H1 (cell line): ENCODE measurements around the gene AGAP3. TPM values are rescaled to one million over a fixed set of nuclear protein-coding genes. Genes with fewer than 3 reads are reported as not detected.

ENCODE experiments used
- CREB1 ChIP-seq: IDR thresholded peaks from 2 replicates; pipeline ENCODE4 v1.6.1; 2012; ENCODE audit warnings: inconsistent platforms
- EGR1 ChIP-seq: IDR thresholded peaks from 2 replicates; pipeline ENCODE4 v1.6.1; 2011; ENCODE audit warnings: low read depth, low read length, borderline replicate concordance
- RAD21 ChIP-seq, 2 experiments: IDR thresholded peaks in 1 of 2; conservative IDR thresholded peaks in 1 of 2; 2 replicates each; pipeline ENCODE4 v1.6.1; 2011; ENCODE audit warnings: low read depth in 2 of 2, low read length in 2 of 2, improper control_type of control experiment in 1 of 2, inconsistent platforms in 1 of 2, mild to moderate bottlenecking in 1 of 2, moderate library complexity in 1 of 2
- SRF ChIP-seq: IDR thresholded peaks from 2 replicates; pipeline ENCODE4 v1.6.1; 2011; ENCODE audit warnings: mild to moderate bottlenecking, low read depth, low read length, moderate library complexity
- TAF7 ChIP-seq: optimal IDR thresholded peaks from 2 replicates; pipeline ENCODE3; 2011; ENCODE audit warnings: low read depth, mild to moderate bottlenecking, inconsistent platforms, low read length, moderate library complexity, borderline replicate concordance
- ZNF274 ChIP-seq: IDR thresholded peaks from 2 replicates; pipeline ENCODE4 v1.7.0; 2012; ENCODE audit warnings: low read length, borderline replicate concordance; ENCODE audit errors: extremely low read depth
- polyA plus RNA-seq, 7 experiments: library from polyadenylated mRNA; depleted of rRNA in 3 of 7; stranded (reverse) in 5 of 7; unstranded in 2 of 7; fragments of >200 nt in 5 of 7; fragments of 200-250 nt in 2 of 7; gene quantifications; 1 replicate in 5 of 7; 2 replicates in 1 of 7; 4 replicates in 1 of 7; pipeline versions ENCODE4 v1.2.1 to v1.2.3, GENCODE V29; 2011 to 2013; ENCODE audit warnings: missing spikeins in 2 of 7, mixed read lengths in 2 of 7
- total RNA-seq: library from RNA; stranded (reverse); fragmentation: NEBNext Ultra II Directional; extraction: Animal tissue kit (Norgen Biotek cat#: 25700); gene quantifications from 2 replicates; pipeline ENCODE4 v1.2.1, GENCODE V29; 2021
- TF ChIP-seq, protein P1 (sequence below): fragments of 300-600 bp; sonication (generic); IDR thresholded peaks from 2 replicates; pipeline ENCODE4 v1.7.1; 2012; ENCODE audit warnings: low read length, moderate library complexity, mild to moderate bottlenecking, inconsistent platforms; ENCODE audit not compliant: insufficient replicate concordance
- TF ChIP-seq, protein P2 (sequence below): IDR thresholded peaks from 2 replicates; pipeline ENCODE4 v1.6.1; 2012; ENCODE audit warnings: inconsistent platforms
- TF ChIP-seq, protein P3 (sequence below): IDR thresholded peaks from 2 replicates; pipeline ENCODE4 v1.6.1; 2011; ENCODE audit warnings: low read depth, mild to moderate bottlenecking, low read length; ENCODE audit not compliant: insufficient read depth

The AGAP3 gene
- total and polyA plus RNA-seq, 2 of the 8 experiments (the other 6 are each of a cell fraction or from before 2014, with no cell fraction given) = 66.4 to 120 TPM

DNA sequence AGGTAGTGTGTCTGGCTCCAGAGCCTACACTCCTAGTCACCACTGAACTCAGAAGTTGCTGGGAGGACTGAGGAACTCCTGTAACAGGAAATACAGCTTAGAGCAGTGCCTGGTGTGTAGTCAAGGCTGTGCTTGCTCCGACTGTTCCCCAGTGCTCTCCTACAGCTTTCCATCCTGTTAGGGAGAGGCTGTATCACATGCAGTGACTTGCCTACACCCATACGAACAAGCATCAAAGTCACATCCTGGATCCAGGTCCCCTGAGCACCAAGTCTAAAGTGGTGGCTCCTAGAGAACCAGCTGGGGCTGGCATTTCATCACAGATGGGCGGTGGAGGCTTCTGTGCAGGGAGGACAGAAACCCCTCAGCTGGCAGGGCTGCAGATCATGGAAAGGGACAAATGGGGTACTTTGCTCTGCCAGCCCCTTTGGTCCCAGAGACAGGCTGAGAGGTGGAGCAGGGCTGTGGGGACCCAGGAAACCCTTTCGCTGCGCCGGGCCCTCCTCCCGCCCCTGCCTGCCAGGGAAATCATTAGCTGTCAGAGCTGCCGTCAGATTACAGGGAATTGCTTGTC, 93.1 kb downstream of the AGAP3 start (continued):
- TF ChIP-seq, protein P1, sequence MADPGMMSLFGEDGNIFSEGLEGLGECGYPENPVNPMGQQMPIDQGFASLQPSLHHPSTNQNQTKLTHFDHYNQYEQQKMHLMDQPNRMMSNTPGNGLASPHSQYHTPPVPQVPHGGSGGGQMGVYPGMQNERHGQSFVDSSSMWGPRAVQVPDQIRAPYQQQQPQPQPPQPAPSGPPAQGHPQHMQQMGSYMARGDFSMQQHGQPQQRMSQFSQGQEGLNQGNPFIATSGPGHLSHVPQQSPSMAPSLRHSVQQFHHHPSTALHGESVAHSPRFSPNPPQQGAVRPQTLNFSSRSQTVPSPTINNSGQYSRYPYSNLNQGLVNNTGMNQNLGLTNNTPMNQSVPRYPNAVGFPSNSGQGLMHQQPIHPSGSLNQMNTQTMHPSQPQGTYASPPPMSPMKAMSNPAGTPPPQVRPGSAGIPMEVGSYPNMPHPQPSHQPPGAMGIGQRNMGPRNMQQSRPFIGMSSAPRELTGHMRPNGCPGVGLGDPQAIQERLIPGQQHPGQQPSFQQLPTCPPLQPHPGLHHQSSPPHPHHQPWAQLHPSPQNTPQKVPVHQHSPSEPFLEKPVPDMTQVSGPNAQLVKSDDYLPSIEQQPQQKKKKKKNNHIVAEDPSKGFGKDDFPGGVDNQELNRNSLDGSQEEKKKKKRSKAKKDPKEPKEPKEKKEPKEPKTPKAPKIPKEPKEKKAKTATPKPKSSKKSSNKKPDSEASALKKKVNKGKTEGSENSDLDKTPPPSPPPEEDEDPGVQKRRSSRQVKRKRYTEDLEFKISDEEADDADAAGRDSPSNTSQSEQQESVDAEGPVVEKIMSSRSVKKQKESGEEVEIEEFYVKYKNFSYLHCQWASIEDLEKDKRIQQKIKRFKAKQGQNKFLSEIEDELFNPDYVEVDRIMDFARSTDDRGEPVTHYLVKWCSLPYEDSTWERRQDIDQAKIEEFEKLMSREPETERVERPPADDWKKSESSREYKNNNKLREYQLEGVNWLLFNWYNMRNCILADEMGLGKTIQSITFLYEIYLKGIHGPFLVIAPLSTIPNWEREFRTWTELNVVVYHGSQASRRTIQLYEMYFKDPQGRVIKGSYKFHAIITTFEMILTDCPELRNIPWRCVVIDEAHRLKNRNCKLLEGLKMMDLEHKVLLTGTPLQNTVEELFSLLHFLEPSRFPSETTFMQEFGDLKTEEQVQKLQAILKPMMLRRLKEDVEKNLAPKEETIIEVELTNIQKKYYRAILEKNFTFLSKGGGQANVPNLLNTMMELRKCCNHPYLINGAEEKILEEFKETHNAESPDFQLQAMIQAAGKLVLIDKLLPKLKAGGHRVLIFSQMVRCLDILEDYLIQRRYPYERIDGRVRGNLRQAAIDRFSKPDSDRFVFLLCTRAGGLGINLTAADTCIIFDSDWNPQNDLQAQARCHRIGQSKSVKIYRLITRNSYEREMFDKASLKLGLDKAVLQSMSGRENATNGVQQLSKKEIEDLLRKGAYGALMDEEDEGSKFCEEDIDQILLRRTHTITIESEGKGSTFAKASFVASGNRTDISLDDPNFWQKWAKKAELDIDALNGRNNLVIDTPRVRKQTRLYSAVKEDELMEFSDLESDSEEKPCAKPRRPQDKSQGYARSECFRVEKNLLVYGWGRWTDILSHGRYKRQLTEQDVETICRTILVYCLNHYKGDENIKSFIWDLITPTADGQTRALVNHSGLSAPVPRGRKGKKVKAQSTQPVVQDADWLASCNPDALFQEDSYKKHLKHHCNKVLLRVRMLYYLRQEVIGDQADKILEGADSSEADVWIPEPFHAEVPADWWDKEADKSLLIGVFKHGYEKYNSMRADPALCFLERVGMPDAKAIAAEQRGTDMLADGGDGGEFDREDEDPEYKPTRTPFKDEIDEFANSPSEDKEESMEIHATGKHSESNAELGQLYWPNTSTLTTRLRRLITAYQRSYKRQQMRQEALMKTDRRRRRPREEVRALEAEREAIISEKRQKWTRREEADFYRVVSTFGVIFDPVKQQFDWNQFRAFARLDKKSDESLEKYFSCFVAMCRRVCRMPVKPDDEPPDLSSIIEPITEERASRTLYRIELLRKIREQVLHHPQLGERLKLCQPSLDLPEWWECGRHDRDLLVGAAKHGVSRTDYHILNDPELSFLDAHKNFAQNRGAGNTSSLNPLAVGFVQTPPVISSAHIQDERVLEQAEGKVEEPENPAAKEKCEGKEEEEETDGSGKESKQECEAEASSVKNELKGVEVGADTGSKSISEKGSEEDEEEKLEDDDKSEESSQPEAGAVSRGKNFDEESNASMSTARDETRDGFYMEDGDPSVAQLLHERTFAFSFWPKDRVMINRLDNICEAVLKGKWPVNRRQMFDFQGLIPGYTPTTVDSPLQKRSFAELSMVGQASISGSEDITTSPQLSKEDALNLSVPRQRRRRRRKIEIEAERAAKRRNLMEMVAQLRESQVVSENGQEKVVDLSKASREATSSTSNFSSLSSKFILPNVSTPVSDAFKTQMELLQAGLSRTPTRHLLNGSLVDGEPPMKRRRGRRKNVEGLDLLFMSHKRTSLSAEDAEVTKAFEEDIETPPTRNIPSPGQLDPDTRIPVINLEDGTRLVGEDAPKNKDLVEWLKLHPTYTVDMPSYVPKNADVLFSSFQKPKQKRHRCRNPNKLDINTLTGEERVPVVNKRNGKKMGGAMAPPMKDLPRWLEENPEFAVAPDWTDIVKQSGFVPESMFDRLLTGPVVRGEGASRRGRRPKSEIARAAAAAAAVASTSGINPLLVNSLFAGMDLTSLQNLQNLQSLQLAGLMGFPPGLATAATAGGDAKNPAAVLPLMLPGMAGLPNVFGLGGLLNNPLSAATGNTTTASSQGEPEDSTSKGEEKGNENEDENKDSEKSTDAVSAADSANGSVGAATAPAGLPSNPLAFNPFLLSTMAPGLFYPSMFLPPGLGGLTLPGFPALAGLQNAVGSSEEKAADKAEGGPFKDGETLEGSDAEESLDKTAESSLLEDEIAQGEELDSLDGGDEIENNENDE = no peak
- TF ChIP-seq SRF = no peak
- TF ChIP-seq, protein P2, sequence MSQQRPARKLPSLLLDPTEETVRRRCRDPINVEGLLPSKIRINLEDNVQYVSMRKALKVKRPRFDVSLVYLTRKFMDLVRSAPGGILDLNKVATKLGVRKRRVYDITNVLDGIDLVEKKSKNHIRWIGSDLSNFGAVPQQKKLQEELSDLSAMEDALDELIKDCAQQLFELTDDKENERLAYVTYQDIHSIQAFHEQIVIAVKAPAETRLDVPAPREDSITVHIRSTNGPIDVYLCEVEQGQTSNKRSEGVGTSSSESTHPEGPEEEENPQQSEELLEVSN = no peak
- no peak for TF ChIP-seq TAF7
- TF ChIP-seq, protein P3, sequence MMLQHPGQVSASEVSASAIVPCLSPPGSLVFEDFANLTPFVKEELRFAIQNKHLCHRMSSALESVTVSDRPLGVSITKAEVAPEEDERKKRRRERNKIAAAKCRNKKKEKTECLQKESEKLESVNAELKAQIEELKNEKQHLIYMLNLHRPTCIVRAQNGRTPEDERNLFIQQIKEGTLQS = no peak
- TF ChIP-seq ZNF274 = no peak
- TF ChIP-seq RAD21 (IDR thresholded peaks at IDR 0.05 in 1 of 2, conservative IDR thresholded peaks at IDR 0.05 in 1 of 2; ENCODE audit: low read depth in 2 of 2, low read length in 2 of 2) = no peak
- no peak for TF ChIP-seq CREB1
- TF ChIP-seq EGR1 = no peak
- TF ChIP-seq, all 59 proteins: peak for 0
